NCI-H1436 treated with DMSO at 0.1 percent for 48 hours (cell line): ENCODE data around the gene OAF.
"Not testable (repeated sequence)": the region's sequence is repeated elsewhere in the genome, so short reads cannot be mapped to it uniquely, and the experiment has no call there.

Experiments
- DNase-seq: peaks from one replicate; lab custom pipeline; 2025; lab: John Stamatoyannopoulos, UW

The OAF gene

DNA sequence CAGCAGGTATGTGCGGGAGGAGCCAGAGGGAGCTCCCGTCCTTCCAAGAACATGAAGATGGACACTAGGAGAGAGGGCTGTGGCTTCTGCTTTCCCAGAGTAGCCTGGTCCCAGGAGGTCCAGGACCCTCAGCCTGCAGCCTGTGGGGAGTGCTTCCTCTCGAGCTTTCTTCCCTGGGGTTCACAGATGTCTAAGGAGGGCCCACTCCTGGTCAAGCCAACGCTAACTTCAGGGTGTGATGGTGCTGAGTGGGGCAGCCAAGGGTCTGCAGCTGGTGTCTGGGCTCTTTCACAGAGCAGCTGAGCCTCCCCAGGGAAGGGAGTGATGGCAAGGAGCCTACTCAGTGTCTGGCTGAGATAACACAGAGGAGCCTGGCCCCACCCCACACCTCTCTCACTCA, 32.4 kb downstream of the OAF start:
- DNase-seq: no peak

DNA sequence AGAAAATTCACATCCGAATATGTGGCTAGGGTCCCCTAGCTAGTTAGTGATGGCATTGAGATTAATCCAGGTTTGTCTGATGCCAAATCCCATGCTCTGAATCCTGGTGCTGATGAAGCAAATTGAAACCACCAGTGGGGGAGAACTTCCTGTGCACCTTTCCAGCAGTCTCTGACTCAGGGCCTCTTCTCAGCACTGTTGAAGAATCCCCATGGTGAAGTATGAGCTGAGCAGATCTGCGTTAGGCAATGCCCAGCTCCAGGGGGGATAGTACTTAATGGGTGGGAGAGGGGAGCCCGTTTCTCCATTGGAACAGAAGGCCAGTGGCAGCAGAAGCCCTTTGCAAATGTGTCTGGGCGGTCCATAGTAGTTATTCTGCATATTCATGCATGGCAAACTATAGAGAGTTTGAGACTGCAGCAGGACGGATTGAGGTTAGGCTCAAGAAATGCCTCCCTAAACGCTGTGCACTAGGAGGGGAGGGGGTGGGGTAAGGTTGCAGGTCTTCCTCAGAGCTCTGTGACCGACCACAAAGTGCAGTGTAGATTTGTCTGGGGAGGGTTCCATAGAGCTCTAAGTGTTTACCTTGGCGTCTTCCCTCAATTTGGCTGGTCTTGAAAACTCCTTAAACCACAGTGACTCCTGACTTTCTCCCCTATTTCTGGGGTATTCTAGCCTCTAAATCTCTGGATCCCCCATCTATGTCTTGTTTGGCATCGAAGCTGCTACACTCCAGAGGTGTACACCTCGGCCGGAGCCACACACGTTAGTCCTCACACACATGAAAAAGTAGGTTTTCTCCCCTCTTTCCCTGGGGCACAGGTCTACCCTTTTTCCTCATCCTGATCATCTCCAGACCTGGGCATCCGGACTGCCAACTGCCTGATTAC, 33.9 kb downstream of the OAF start:
- DNase-seq: no peak

DNA sequence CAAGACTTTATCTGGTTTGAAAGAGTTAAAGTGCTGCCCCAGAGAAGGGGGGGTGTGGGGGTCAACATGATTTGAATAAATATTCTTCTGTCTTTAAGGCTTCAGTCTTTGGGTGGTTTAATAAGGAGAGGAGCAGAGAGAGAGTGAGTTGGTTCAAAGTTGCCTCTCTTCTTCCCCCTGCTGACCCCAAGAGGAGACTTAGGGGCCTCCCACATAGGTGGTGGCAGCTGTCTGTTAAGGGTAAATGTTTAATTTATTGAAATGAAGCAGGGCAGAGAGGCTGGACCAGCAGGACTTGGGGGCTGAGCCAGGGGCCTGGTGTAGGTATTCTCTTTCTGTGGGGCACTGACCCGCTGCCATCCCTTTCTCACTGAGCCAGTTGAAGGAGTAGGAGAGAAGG, 34.6 kb downstream of the OAF start:
- DNase-seq: no peak

DNA sequence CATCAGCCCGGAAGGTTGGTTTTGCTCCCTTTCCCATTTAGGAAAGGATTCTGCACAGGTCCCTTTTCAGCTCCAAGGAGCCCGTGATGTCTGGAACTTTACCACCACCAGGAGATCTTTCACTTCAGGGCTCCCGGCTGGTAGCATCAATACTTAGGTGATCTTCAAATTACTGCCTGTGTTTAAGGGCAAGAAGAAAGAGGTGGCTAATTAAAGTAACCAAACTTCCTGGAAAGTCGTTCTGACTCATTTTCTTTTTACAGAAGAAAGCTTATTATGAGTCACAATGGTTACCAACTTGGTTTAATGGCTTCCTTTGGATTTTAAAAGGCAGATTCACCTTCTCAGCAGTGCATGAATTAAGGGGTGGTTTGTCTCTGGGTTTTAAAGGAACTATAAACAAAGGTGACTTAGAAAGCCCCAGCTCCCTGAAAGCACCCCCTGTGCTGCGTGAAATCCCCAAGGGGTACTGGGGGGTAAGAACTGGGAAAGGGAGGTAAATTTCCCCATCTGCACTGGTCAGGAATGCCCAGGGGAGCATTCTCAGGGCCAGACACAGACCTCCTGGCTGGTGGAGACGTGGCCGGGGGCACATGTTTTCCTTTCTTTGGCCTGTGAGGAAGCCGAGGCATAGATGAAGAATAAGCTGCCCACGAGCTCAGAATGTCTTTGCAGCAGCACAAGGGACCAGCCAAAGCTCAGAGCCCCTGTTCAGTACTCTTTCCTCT, 37.9 kb downstream of the OAF start:
- no peak for DNase-seq

DNA sequence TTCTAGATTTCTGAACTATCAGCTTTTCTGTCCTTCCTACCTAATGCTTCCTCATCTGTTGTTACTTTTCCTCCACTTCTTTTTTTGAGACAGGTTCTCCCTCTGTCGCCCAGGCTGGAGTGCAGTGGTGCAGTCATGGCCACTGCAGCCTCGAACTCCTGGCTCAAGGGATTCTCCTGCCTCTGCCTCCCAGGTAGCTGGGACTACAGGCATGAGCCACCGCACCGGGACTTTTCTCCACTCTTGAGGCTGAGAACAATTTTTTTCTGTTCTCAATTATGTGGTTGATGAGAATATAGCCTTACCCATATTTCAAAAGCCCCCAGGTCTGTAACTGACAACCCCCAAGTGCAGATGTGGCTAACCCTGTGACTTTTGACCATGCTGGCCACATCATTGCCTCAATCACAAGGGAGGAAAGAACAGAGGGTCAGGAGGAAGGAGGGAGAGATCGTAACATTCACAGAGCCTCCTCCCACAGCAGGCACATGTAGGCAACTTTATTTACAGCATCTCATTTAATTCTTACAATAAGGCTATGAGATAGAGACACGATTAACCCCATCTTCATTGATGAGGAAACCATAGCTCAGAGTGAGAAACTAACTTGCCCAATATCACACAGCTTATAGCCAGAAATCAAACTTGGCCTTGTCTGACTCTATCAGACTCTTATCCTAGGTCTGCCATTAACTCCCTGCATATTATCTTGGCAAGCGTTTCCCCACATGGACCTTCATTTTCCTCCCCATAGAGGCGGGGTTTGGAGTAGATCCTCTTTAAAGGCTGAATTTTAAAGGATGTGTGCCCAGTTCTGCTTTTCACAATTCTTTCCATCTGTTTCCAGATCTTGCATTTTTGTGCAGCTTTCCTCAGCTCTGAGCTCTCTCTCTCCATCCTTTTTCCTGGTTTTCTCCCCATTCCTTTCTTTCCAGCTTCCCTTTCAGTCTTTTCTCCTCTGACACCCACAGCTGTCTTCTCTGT, 38.7 kb downstream of the OAF start:
- DNase-seq: no peak

DNA sequence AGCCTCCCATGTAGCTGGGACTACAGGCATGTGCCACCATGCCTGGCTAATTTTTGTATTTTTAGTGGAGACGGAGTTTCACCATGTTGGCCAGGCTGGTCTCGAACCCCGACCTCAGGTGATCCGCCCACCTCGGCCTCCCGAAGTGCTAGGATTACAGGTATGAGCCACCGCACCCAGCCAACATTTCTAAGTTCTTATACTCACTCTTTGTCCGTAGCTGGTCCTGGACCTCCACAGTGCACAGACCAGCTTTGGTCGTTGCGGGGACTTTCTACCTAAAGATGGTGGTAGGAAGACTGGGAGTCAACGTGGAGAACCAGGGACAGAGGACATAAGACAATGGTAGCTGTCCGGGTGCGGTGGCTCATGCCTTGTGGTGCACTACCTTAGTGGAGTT, 42.5 kb downstream of the OAF start:
- not testable (repeated sequence) for DNase-seq

DNA sequence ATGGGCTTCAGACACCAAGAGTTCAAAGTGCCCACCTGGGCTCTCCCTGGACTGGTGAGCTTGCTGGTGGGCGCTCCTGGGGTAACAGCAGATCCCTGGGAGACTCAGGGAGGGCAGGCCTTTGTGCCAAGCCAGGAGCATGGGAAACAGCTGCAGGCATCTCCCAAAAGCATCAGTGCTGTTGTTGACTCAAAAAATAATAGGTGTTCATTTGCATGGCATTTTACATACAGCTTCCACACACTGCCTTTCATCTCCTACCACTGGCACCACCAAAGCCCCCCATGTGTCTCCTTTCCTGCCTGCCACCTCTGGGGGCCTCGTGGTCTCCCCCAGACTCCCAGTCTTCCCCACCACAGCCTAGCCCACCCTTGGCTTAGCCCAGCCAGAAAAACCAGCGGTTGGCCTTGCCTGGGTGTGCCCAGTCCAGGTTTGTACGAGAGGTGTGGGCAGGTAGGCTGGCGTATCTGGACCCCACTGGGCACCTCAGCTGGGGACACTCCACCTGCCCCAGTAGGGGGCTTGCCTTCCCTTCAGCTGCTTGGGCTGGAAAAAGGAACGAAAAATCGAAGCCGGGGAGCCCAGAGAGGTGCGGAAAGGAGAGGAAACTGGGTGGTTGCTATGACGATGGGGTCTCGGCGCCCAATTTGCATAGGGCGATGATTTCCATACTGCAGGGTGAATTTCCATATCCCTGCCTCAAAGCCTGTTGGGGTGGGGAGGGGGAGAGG, 44.1 kb downstream of the OAF start:
- no peak for DNase-seq

DNA sequence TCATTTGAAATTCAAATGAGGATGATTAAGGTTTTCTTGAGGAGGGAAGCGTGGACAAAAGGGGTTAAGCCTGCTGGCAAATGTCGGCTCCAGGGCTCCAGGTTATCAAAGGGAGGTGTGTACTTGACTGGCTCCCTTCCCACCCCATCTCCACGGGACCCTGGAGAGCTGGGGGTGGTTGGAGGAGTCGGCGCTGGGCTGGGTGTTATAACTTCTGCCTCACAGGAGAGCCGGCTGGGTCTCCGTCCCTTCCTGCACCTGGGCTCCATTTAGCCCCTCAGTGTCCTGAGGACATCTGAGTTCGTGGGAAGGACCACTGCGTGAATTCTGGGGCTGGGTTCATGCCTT, 44.7 kb downstream of the OAF start:
- DNase-seq: no peak

DNA sequence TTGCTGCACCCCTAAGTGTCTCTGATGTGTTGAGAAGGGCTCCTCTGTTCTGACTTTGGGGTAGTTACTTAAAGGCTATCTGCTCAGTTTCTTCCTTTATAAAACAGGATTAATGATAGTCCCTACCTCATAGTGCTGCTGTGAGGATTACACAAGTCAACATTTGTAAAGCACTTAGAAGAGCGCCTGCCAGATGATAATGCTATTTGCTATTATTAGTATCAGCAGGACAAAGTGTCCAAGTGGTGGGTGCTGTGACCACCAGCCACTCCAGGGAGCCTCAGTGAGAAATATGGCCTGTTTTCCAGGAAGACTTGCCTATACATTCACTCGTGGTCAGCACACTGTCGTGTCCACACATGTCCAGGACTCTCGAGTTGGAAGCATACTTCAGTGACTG, 45.3 kb downstream of the OAF start:
- no peak for DNase-seq

DNA sequence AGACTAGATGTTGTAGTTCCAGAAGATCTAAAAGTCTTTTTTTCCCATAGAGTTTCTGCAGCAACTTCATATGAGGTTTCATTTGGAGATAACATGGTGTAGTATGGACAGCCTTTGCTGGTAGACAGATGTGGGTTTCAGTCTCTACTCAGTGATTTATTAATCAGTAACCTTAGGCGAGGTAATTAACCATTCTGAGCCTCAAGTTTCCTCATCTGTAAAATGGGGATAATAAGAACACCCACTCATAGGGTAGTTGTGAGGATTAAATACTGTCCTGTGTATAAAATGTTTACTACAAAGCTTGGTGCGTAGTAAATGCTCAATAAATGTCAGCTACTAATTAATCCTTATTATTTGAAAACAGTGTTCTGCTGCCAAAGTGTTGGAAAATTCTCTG, 45.9 kb downstream of the OAF start:
- no peak for DNase-seq

DNA sequence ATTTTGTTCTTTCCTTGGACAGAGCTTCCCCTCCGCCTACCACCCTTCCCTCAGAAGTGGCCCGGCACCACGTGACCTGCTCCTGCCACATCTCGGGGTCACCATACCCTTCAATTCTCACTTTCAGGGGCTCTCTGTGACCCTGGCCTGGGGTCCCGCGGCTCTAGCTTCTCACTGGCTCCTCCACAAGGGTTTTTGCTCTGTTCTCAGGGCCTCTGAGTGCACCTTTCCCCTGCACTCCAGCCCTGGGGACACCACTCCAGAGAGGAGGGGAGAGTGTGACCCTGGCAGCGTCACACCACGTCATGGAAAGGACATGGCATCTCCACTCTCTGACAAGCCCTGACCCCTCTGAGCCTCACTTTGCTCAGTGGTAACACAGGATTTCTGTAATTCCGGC, 46.5 kb downstream of the OAF start:
- DNase-seq: no peak

DNA sequence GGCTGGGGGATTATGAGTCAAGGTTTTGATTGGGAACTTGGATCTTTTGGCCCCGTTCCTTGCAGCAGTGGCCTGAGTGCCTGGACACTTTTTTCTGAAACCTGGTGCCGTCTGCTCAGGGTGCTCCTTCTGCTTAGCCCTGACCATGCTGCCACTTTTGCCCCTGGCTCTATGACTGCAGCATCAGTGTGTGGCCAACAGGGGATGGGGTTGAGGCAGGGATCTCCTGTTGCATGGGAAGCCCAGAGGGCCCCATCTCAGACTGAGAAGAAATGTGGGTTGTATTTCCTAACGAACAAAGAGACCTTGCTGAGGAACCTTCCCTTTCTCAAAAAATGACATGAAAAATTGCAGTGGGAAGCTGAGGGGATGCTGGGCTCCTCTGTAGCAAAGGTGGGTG, 47.8 kb downstream of the OAF start:
- no peak for DNase-seq

DNA sequence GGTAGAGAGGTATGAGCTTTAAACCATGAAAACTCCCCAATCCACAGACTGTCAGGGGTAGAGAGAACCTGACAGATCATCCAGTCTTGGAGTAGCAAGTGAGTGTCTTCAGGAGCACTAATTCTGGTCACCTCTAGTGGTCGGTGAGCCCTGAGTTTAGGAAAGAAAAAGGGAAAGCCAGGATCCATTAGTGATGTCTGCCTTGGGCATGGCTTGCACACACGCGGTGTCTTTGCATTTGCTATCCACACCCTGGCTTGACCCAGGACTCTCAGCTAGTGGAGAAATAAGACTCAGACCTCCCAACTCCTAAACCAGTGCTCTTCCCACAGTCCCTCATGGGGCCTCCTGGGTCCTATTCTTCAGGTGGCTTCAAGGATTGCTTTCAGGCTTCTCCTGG, 48.4 kb downstream of the OAF start:
- no peak for DNase-seq

DNA sequence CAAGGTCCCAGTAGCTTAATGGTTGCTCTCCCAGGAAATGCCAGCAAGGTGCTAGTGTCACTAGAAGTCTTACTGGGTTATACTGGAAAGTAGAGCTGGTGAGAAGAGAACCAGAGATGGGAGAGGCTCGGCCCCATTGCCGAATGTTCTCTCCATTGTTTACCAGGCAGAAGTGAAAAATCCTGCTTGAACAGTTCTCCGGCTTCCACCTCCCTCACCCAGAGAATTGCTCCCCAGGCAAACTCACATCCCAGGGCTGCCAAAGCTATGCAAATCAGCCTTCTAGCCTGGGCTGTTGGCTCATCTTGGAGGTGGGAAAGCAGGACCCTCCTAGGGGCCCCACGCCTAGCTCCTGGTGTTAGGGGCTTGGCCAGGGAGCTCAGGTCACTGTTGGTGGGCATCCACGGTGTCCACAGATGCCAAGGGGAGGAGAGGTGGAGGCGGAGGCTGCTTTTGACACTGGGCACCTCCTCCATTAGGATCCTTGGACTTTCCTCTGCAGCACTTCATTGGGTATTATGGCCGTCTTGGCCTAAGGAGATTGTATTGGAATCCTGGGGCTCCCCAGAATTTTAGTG, 49.2 kb downstream of the OAF start:
- DNase-seq: no peak

DNA sequence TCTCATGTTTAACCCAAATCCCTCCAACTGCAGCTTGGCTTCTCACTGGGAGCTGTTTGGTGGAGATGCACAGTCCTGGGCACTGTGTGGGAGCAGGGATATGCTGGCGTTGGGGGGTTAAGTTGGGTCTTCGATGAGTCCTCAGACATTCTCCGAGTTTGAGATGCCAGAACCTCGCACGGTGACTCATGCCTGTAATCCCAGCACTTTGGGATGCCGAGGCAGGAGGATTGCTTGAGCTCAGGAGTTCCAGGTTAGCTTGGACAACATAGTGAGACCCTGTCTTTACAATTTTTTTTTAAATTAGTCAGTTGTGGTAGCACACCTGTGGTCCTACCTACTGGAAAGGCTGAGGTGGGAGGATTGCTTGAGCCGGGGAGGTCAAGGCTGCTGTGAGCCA, 49.8 kb downstream of the OAF start:
- no peak for DNase-seq

DNA sequence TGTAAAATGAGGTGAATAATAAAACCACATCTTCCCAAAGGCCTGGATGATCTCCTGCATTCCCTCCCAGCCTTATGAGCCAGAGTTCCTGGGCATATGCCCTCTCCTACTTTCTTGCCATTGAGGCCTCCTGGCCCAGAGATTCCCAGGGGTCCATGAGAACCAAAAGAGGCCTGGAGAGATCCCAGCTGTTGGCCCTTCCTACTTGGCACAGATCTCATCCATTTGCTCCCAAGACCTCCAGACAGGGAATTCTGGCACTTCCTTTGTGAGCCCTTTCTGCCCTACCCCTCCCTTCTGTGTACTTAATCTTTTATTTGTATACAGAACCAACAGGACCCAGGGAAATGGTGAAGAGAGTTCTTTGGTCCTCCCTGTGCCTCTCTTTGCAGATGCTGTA, 50.5 kb downstream of the OAF start:
- no peak for DNase-seq

DNA sequence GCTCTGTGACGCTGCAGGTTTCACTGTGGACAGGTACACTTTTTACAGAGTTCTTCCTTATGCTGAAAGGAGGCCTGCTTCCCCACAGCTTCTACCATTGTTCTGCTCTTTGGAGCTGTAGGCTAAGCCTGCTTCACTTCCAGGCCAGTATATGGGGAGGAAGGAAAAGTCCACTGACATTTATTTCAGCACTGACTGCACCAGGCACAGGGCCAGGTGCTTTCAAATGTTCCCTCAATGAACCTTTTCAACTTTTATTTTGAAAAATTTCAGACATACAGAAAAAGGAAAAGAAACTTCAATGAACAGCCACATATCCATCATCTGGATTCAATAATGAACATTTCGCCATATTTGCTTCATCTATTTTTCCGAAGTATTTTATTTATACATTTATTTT, 51.1 kb downstream of the OAF start:
- DNase-seq: no peak

DNA sequence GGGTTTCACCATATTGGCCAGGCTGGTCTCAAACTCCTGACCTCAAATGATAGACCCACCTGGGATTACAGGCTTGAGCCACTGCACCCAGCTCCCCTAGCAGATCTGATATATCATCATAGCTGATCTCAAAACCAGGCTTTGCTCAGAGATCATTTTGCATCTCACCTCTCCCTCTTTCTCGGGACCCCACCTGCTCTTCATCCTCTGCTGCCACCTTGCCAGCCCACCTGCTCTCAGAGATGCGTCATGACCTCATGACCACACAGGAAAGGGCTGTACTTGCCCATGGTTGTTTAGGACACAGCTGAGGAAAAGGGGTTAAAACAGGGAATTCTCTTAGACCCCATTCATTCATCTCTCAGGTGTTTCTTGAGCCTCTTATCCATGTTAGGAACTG, 56.5 kb downstream of the OAF start:
- no peak for DNase-seq

DNA sequence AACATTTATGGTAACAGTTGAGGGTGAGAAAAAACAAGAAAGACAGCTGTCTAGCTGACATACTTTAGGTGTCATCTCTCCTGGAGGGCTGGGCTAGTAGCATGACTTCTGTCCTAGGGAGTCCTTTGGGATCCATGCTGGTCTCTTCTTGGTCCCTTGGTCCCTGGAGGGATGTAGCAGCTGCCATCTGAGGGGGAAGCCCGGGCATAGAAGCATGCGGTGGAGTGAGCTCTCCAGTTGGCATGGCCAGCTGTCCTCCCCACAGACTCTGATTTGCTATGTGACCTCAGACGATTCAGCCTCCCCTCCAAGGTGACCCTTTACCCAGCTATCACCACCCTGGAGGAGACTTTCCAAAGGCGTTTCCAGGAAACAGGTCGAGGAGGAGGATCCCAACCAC, 57.9 kb downstream of the OAF start:
- DNase-seq: no peak

DNA sequence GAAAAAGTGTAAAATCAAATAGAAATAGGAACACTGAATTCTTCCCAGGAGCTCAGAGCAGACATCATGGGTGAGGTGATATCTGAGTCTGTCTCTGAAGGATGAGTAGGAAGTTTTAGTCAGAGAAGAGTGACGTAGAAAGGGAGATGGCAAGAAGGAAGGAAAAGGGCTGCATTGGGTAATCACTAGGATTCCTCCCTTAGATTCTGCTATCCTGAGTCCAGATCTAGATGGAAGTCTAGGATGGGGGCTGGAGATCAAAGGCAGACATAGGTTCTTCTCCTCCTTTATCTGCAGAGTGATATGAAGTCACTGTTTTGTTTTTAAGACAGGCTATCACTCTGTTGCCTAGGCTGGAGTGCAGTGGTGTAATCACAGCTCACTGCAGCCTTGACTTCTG, 59.6 kb downstream of the OAF start:
- DNase-seq: no peak

DNA sequence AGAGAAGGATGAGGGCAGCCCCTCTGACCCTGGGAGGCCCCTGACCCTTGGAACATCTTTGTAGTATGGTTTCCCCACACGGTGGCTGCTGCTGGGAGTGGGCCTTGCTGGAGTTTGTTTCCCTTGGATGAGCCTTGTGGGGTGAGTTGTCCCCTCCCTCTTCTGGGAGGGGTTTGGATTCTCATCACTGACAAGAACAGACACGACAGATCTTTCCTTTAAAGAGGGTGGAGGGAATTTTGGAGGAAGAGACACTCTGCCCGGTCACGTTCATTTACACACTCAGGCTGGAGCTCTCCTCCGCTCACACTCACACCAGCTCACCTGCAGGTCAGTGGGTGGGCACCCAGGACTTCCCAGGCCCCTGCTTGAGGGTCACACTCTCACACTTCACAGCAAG, 60.8 kb downstream of the OAF start:
- no peak for DNase-seq

DNA sequence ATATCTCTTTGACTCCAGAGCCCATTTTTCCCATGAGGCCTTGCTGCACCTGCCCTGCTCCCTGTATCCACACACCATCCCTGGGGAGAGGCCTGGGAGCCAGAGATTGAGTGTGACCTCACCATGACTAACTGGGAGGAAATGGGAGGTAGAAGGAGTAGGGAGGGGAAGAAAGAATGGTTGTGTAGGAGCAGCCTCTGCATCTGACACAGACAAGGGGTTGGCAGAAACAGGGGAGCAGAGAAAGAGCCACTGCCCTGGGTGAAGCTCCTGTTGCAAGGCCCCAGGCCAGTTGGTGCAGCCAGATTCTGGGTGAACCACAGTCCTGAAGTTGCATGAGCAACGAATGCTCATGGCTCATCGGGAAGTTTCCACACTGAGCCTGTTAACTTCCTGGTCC, 61.5 kb downstream of the OAF start:
- DNase-seq: no peak
